Measurements from ENCODE around the gene STK32C. TPM values are rescaled to one million over a fixed set of nuclear protein-coding genes. Genes with fewer than 3 reads are reported as not detected.

STK32C gene
- total RNA-seq, 6 donors from 2014 or later = 4.8 to 18.3 (median 15.6) TPM

GRCh38 chr10:132310701-132311337 lies 3.1 kb upstream of the STK32C start:
- no peaks in the 10 kb centered on the region for H3K27me3 ChIP-seq
- no peaks in the 10 kb centered on the region for H3K36me3 ChIP-seq
- H3K4me3 ChIP-seq = no peak overlapping the region
- no peak for ATAC-seq (ENCODE audit: low FRiP score in 2 of 2)
- TF ChIP-seq CTCF (IDR thresholded peaks at IDR 0.05) (no peak), EP300 (IDR thresholded peaks at IDR 0.05) (no peak), POLR2AphosphoS5 (IDR thresholded peaks at IDR 0.05) (no peak), POLR2A (IDR thresholded peaks at IDR 0.05) (no peak)
- peak in 1 of 2 donors; percentile 18 for DNase-seq
- peaks cover 11 to 26% (median 15%) of the 10 kb centered on the region in 4 donors for H3K4me1 ChIP-seq
- no peaks in the 10 kb centered on the region for H3K9me3 ChIP-seq
- 84 to 89% methylated on average over 16 to 17 of the region's 17 CpGs for WGBS, 2 donors
- H3K27ac ChIP-seq = no peak overlapping the region

GRCh38 chr10:132309879-132310591 lies 2.3 kb upstream of the STK32C start:
- TF ChIP-seq POLR2AphosphoS5 (IDR thresholded peaks at IDR 0.05) (no peak), POLR2A (IDR thresholded peaks at IDR 0.05) (no peak), CTCF (IDR thresholded peaks at IDR 0.05) (no peak), EP300 (IDR thresholded peaks at IDR 0.05) (no peak)
- 88 to 89% methylated on average over 6 to 7 of the region's 7 CpGs for WGBS, 2 donors
- Histone ChIP-seq H3K4me3 (no peak overlapping the region), H3K27ac (no peak overlapping the region), H3K9me3 (no peaks in the 10 kb centered on the region), H3K4me1 (peaks cover 11 to 26% (median 15%) of the 10 kb centered on the region in 4 donors), H3K36me3 (no peaks in the 10 kb centered on the region), H3K27me3 (no peaks in the 10 kb centered on the region)
- ATAC-seq (ENCODE audit: low FRiP score in 2 of 2) (no peak), DNase-seq (peak in 1 of 2 donors; percentile 14)

- DNase-seq (peak in 1 of 2 donors; percentile 15), ATAC-seq (ENCODE audit: low FRiP score in 2 of 2) (no peak)
- WGBS, 2 donors = 92 to 93% methylated on average over 10 to 12 of the region's 12 CpGs
- Histone ChIP-seq H3K4me3 (no peak overlapping the region), H3K27ac (no peak overlapping the region), H3K36me3 (no peaks in the 10 kb centered on the region), H3K9me3 (no peaks in the 10 kb centered on the region), H3K27me3 (no peaks in the 10 kb centered on the region), H3K4me1 (peaks cover 11 to 26% (median 15%) of the 10 kb centered on the region in 4 donors)
- TF ChIP-seq CTCF (IDR thresholded peaks at IDR 0.05) (no peak), POLR2A (IDR thresholded peaks at IDR 0.05) (no peak), EP300 (IDR thresholded peaks at IDR 0.05) (no peak), POLR2AphosphoS5 (IDR thresholded peaks at IDR 0.05) (no peak)
These were observed 1.7 kb upstream of the STK32C start for GRCh38 chr10:132309471-132309865.

- peak in 1 of 2 donors; percentile 20 for ATAC-seq (ENCODE audit: low FRiP score in 2 of 2)
- Histone ChIP-seq H3K27me3 (no peaks in the 10 kb centered on the region), H3K36me3 (no peaks in the 10 kb centered on the region), H3K4me3 (peak overlapping the region; percentile 89 to 99 (median 97)), H3K4me1 (peaks cover 11 to 26% (median 15%) of the 10 kb centered on the region in 4 donors), H3K9me3 (no peaks in the 10 kb centered on the region), H3K27ac (peak overlapping the region; percentile 74 to 91 (median 86))
- no peak for TF ChIP-seq POLR2A (IDR thresholded peaks at IDR 0.05)
- no peak for TF ChIP-seq EP300 (IDR thresholded peaks at IDR 0.05)
- TF ChIP-seq POLR2AphosphoS5 (IDR thresholded peaks at IDR 0.05) = no peak
- peak in 1 of 6 experiments; percentile 4 for TF ChIP-seq CTCF (IDR thresholded peaks at IDR 0.05)
- DNase-seq = peak in 1 of 2 donors; percentile 23
- 29 to 44% methylated on average over 5 to 49 of the region's 61 CpGs for WGBS, 2 donors
These were observed 1.1 kb upstream of the STK32C start for GRCh38 chr10:132308587-132309470.

All from upper lobe of left lung (tissue), 6 donors.